ENCODE data around the gene ADAMTS2. TPM values are rescaled to one million over a fixed set of nuclear protein-coding genes. Genes with fewer than 3 reads are reported as not detected.

The ADAMTS2 gene
- total RNA-seq, 2 experiments from 2014 or later: not detected

DNA sequence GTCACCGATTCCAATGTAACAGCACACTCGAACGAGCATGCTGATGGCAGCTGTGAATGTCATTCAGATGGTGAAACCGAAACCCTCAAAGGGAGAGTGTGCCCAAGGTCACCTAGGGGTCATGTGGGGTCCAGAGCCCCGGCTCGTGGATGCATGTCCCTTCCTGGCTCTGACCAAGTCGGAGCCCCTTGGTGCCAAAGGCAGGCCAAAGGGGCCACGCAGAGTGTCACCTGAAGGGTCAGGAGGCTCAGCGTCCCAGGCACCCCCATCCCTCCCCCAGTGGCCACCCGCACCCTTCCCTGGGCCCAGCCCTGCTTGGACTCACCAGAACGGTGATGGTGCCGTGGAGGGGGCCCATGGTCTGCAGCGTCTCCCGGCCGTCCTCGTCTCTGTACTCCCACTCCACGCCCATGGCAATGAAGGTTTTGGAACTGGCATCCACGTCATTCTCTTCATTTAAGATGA lies 215.6 kb downstream of the ADAMTS2 start:
- POLR2A ChIA-PET: no interaction called here
- Mint-ChIP-seq H3K4me1 (no peaks in the 10 kb centered on the region), H3K36me3 (no peaks in the 10 kb centered on the region), H3K27me3 (no peaks in the 10 kb centered on the region), H3K4me3 (no peak overlapping the region), H3K9me3 (peaks cover 5% of the 10 kb centered on the region), H3K27ac (no peak overlapping the region)
- DNase-seq (no peak), ATAC-seq (ENCODE audit: low read depth) (no peak)

DNA sequence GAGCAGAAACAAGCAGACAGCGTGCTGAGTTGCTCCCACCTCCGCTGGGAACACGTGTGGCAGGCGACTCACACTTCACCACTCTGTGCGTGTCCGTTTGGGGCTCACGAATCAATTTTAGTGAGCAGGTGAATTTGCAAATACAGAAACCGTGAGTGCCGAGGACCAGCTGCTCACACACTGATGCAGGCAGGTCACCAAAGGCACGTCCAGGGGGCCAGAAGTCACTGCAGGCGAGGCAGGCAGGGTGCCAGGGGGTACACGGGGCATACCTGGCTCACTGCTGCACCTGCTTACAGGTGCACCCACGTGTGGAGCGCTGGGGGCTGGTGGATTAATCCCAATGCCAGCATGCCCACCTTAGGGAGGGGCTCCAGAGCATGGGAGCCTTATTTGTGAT lies 216.3 kb downstream of the ADAMTS2 start:
- H3K4me1 Mint-ChIP-seq: no peaks in the 10 kb centered on the region
- ATAC-seq (ENCODE audit: low read depth): no peak
- H3K36me3 Mint-ChIP-seq: no peaks in the 10 kb centered on the region
- no peaks in the 10 kb centered on the region for H3K27me3 Mint-ChIP-seq
- peaks cover 3% of the 10 kb centered on the region for H3K9me3 Mint-ChIP-seq
- POLR2A ChIA-PET: no interaction called here
- no peak overlapping the region for H3K4me3 Mint-ChIP-seq
- no peak for DNase-seq
- no peak overlapping the region for H3K27ac Mint-ChIP-seq

DNA sequence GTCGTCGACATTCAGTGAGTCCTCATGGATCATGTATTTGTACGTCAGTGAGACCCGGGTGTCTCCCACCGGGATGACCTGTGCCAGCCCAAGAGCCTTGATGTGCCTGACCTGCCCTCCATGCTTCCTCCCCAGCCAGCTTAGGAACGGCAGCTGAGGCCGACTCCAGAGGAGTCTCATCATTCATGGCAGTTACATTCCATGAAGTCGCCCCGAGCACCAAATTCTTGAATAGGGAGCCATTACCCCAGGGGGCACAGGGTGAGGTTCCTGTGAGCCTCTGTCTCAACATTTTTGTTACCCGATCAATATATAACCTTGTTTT lies 217.3 kb downstream of the ADAMTS2 start:
- ATAC-seq (ENCODE audit: low read depth): no peak
- DNase-seq: no peak
- POLR2A ChIA-PET: no interaction called here
- Mint-ChIP-seq H3K36me3 (no peaks in the 10 kb centered on the region), H3K4me1 (no peaks in the 10 kb centered on the region), H3K4me3 (no peak overlapping the region), H3K27me3 (no peaks in the 10 kb centered on the region), H3K27ac (no peak overlapping the region), H3K9me3 (peaks cover 2% of the 10 kb centered on the region)

DNA sequence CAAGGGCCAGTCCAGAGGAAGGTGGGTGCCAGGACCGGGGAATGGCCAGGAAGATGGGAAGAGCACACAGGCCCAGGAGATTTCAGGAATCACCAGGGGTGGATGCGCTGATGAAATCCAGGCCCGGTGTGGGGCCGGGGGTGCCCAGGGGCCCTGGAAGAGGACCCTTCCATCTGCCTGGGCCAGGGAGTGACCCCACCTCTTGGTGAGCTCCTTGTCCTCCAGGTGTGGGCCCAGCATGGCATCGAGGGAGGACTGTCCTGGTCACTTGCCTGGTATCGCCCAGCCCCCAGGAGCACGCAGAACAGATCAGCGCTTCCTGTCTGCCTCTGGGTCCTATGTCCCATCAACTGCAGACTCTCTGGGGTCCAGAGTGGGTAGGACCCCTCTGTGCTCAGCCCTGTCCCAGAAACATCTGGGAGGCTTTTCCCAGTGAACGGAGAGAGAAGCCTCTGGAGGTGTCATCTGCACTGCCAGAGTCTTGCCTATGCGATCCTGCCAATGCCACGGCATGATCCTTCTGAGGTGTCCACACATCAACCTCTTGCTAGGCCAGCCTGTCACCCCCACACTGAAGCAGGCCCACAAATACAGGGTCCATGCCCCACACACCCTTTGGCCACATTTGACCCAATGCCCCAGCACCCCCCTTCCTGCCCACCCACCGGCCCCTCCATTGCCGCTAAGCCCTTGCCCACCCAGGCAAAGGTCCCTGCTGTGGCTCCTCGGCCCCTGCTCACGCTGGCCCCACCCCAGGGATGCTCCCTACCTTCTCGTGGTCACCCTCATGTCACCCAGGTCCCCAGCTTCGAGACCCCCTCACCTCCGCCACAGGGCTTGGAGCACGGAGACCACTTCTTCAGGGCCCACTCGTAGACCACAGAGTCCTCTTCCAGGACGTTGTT lies 217.9 kb downstream of the ADAMTS2 start:
- no peaks in the 10 kb centered on the region for H3K27me3 Mint-ChIP-seq
- no peaks in the 10 kb centered on the region for H3K36me3 Mint-ChIP-seq
- no peak overlapping the region for H3K27ac Mint-ChIP-seq

DNA sequence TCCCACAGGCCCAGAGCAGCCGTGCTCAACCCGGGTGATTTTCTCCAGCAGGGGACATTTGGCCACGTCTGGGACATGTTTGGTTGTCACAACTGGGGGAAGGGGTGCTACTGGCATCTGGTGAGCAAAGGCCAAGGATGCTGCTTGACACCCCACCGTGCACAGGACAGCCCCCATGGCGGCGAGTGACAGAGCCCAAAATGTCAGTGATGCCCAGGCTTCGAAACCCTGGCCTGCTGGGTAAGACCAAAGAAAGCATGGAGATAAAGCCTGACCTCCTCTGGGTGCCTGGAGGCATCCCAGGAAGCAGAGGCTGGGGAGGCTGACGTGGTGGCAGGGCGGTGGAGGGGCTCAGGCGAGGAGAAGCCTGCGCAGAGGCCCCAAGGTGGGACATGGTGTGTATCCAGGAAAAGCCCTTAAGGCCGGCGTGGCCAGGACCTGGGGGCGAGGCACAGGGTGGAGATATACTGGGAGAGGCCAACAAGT lies 218.7 kb downstream of the ADAMTS2 start:
- Mint-ChIP-seq H3K36me3 (no peaks in the 10 kb centered on the region), H3K4me3 (no peak overlapping the region), H3K27me3 (no peaks in the 10 kb centered on the region)

More for the DNA sequence above, 217.9 kb downstream of the ADAMTS2 start:
- no peaks in the 10 kb centered on the region for H3K4me1 Mint-ChIP-seq
- no peak for DNase-seq
- H3K9me3 Mint-ChIP-seq: no peaks in the 10 kb centered on the region
- no peak for ATAC-seq (ENCODE audit: low read depth)
- no peak overlapping the region for H3K4me3 Mint-ChIP-seq
- POLR2A ChIA-PET: no interaction called here

DNA sequence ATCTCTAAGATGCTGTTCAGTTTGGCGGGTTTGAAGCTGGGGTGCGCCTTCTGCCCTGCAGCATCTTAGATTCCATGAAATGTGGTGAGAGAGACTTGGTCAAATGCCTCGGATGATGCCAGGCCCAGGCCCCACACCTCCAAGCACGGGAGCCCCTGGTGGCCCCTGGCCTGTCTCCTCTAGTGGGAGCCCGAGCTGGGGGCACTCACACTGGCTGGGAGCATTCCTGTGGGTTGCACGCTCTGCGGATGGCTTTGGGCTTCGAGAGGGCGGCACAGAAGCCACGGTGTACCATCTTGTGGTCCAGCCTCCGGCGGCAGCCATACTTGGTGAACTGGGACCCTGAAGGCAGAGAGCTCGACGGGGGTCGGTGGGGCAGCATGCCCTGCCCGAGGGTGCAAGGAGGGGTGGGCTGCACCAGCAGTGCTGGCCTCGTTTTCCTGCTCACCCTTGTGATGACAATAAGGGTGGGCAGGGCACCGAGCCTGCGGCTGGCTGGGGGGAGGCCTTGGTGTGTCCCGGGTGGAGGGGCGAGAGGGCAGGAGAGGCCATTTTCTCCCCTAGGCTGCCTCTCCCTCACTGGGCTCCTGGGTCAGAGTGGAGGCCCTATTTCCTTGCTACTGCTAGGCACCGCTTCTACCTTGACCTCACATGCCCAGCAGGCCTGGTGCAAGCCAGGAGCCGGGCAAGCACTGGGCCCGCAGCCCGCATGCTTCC lies 219.3 kb downstream of the ADAMTS2 start:
- Mint-ChIP-seq H3K27me3 (no peaks in the 10 kb centered on the region), H3K4me1 (no peaks in the 10 kb centered on the region), H3K27ac (no peak overlapping the region), H3K36me3 (no peaks in the 10 kb centered on the region), H3K4me3 (no peak overlapping the region), H3K9me3 (no peaks in the 10 kb centered on the region)
- POLR2A ChIA-PET: no interaction called here
- DNase-seq (no peak), ATAC-seq (ENCODE audit: low read depth) (no peak)

More for the DNA sequence above, 218.7 kb downstream of the ADAMTS2 start:
- POLR2A ChIA-PET: no interaction called here
- H3K4me1 Mint-ChIP-seq: no peaks in the 10 kb centered on the region
- DNase-seq: no peak
- no peak overlapping the region for H3K27ac Mint-ChIP-seq
- no peaks in the 10 kb centered on the region for H3K9me3 Mint-ChIP-seq
- ATAC-seq (ENCODE audit: low read depth): no peak

DNA sequence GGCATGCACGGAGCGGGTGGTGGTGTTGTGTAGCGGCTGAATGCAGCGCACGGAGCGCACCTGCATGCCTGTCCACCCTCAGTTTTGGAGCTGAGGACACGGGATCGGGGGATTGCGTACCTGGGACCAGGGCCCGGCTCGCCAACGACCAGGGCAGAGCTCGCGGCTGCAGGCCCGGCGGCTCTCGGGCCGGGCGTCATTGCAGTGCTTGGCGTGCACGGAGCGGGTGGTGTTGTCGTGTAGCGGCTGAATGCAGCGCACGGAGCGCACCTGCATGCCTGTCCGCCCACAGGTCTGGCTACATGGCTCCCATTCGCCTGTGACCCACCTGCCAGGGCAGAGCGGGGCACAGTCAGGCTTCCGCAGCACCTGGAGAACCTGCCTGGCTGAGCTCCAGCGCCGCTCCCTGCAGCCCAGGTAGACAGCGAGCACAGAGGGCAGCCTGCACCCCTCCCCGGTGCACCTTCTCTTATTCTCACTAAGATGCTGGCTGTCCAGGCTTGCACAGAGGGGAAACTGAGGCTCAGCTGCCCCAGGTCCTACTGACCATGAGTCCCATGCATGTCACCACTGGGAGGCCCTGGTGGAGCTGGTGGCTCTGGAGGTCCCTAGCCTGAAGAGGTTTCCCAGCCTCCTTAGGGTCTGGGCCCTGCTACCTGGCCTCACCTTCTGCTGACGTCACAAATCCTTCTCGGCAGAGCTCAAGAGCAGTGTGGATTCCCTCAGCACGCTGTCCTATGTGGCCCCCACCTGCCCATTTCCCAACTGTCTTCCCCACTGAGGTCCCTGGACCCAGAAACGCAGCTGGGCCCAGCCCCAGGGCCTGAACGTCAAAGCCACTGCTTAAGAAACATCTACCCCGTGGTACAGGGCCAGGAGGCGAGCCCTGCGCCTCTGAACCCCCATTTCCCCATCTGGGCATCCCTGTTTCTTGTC lies 220.1 kb downstream of the ADAMTS2 start:
- Mint-ChIP-seq H3K4me1 (no peaks in the 10 kb centered on the region), H3K9me3 (peaks cover 2% of the 10 kb centered on the region)
- POLR2A ChIA-PET: no interaction called here

DNA sequence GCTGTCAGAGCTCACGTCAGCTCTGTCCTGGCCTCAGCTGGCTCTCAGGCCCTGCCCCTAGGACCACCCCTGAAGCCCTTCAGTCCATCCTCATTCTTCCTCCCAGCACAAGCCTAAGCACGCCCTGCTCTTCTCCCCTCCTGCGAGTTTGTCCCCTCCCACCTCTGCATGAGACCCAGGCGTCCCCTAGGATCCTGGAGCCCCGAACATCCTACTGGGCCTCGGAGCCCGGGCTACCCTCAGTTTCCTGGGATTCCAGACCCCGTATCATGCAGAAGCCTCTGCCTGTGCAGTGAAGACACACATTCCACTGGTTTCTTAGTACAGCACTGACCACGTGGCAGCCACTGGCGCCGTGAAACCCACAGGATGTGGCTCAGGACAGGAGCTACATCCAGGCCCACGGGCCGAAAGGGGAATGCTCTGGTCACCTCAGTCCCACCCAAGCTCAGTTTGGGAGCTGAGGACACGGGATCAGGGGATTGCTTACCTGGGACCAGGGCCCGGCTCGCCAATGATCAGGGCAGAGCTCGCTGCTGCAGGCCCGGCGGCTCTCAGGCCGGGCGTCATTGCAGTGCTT lies 220.9 kb downstream of the ADAMTS2 start:
- Mint-ChIP-seq H3K4me1 (no peaks in the 10 kb centered on the region), H3K27me3 (no peaks in the 10 kb centered on the region), H3K4me3 (no peak overlapping the region), H3K27ac (no peak overlapping the region), H3K36me3 (no peaks in the 10 kb centered on the region), H3K9me3 (peaks cover 6% of the 10 kb centered on the region)
- ATAC-seq (ENCODE audit: low read depth) (no peak), DNase-seq (no peak)
- POLR2A ChIA-PET: no interaction called here

More for the DNA sequence above, 220.1 kb downstream of the ADAMTS2 start:
- DNase-seq (no peak), ATAC-seq (ENCODE audit: low read depth) (no peak)
- Mint-ChIP-seq H3K27me3 (no peaks in the 10 kb centered on the region), H3K4me3 (no peak overlapping the region), H3K27ac (no peak overlapping the region), H3K36me3 (no peaks in the 10 kb centered on the region)

DNA sequence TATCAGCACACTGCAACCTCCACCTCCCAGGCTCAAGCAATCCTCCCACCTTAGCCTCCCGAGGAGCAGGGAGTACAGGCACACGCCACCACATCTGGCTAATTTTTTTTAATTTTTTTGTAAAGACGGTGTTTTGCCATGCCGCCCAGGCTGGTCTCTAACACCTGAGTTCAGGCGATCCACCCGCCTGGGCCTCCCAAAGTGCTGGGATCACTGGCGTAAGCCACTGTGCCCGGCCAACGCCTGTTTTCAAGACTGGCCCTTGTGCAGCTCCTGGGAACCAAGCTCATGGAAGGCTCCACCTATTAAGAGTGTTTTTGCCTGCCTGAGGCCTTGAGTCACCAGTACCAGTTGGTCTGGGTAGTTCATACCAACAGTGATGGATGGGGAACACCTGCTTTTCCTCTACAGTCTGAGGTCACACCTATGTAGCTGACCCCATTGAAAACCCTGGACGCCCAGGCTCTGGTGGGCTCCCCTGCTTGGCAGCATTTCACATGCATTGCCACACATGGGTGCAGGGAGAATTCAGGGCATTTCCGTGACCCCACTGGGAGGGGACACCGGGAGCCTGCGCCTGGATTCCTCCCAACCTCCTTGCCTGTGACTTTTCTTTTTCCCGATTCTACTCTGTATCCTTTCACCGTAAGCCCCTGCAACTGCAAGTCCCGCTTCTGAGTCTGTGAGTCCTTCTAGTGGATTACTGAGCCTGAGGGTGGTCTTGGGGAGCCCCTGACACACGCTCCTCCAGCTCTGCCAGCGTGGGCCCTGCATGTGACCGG lies 221.6 kb downstream of the ADAMTS2 start:
- no peak for DNase-seq
- Mint-ChIP-seq H3K4me3 (no peak overlapping the region), H3K36me3 (no peaks in the 10 kb centered on the region), H3K4me1 (no peaks in the 10 kb centered on the region), H3K9me3 (peaks cover 6% of the 10 kb centered on the region), H3K27ac (no peak overlapping the region), H3K27me3 (no peaks in the 10 kb centered on the region)
- POLR2A ChIA-PET: no interaction called here
- no peak for ATAC-seq (ENCODE audit: low read depth)

DNA sequence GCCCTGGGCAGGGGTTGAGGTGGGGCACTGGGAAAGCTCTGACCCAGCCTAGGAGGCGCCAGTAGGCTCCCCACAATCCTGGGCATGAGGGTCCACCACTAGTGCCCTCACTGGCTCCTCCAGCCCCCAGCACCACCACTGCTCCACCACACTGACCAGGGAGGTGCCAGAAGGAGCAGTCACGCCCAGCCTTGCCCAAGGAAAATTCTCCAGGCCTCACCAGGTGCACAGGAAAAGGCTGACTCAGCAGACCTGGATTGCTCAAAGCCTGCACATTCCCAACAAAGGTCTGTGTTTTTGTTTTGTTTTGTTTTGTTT lies 222.2 kb downstream of the ADAMTS2 start:
- Mint-ChIP-seq H3K27ac (no peak overlapping the region), H3K4me1 (no peaks in the 10 kb centered on the region), H3K36me3 (no peaks in the 10 kb centered on the region), H3K27me3 (no peaks in the 10 kb centered on the region), H3K9me3 (peaks cover 7% of the 10 kb centered on the region), H3K4me3 (no peak overlapping the region)
- ATAC-seq (ENCODE audit: low read depth): no peak
- no peak for DNase-seq
- POLR2A ChIA-PET: no interaction called here

DNA sequence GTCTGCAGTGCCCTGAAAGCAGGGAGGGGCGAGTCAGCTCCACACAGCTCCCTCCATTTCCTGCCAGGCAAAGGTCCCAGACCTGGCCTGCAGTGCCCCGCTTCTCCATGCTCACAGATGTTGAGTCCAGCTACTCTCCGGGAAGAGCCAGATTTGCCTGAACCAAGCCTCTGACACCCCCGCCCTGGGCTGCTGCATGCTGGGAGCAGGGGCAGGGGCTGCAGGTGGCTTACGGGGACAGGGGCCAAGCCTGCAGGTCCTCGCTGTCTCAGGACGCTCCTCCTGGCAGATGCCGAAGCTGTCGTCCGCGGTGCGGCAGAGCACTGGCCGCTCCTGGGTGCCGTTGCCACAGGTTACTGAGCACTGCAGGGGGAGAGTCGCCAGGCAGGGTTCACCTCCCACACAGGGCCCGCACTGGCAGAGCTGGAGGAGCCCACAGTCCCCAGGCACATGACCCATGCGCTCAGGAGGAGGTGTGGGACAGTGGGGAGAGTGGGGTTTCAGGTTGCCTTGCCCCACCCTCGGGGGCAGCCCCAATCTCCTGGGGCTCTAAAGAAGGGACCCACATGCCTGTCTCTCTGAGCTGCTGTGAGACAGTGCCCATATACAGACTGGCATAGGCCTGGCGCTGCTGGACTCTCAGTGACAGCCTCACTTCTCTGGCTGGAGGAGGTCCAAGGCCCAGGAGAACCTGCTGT lies 222.7 kb downstream of the ADAMTS2 start:
- no peak for DNase-seq
- Mint-ChIP-seq H3K9me3 (peaks cover 7% of the 10 kb centered on the region), H3K36me3 (no peaks in the 10 kb centered on the region), H3K27ac (no peak overlapping the region), H3K4me1 (no peaks in the 10 kb centered on the region), H3K27me3 (no peaks in the 10 kb centered on the region), H3K4me3 (no peak overlapping the region)
- ATAC-seq (ENCODE audit: low read depth): no peak
- POLR2A ChIA-PET: no interaction called here

DNA sequence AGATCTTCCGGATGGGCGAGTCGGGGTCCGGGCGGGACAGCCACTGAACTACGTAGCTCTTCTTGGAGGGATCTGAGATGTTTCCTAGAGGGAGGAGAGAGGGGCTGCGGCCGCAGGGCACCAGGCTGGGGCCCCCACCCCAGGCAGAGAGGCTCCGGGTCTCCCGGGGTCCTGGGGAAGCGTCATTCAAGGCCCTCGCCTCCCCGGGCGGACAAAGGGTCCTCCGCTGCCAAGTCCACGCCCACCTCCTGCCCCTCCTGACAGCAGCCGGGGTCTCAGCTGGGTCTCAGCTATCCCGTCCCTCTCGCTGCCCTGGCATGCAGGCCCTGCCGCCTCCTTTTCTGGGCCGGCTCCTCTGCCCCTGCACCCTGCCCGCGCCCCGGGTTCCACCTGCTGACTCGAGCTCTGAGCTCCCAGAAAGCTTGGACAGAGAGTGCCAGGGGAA lies 223.6 kb downstream of the ADAMTS2 start:
- ATAC-seq (ENCODE audit: low read depth): no peak
- POLR2A ChIA-PET: no interaction called here
- no peaks in the 10 kb centered on the region for H3K27me3 Mint-ChIP-seq

More for the DNA sequence above, 223.6 kb downstream of the ADAMTS2 start:
- Mint-ChIP-seq H3K9me3 (peaks cover 8% of the 10 kb centered on the region), H3K4me1 (no peaks in the 10 kb centered on the region), H3K27ac (no peak overlapping the region), H3K4me3 (no peak overlapping the region), H3K36me3 (no peaks in the 10 kb centered on the region)
- no peak for DNase-seq
